Activated naive CD4-positive, alpha-beta T cell treated with Interleukin-2 at 50 U/mL for 16 hours (primary cell): ENCODE results near the gene CD200R1L.

Experiments
- DNase-seq: peaks from one replicate; pipeline ENCODE4 v3.0.0-alpha.2; 2020

The CD200R1L gene

GRCh38 chr3:112817797-112818196, 28.9 kb downstream of the CD200R1L start:
- no peak for DNase-seq

- DNase-seq, result no peak
Measured at GRCh38 chr3:112817271-112817670, 29.4 kb downstream of the CD200R1L start.

GRCh38 chr3:112815981-112816380, 30.7 kb downstream of the CD200R1L start:
- no peak for DNase-seq

- DNase-seq, result no peak
Measured at GRCh38 chr3:112814266-112814665, 32.4 kb downstream of the CD200R1L start.

GRCh38 chr3:112813723-112814171, 32.9 kb downstream of the CD200R1L start:
- DNase-seq, result no peak

- no peak for DNase-seq
Measured at GRCh38 chr3:112813016-112813415, 33.6 kb downstream of the CD200R1L start.

- DNase-seq, result no peak
Measured at GRCh38 chr3:112811917-112812660, 34.6 kb downstream of the CD200R1L start.

GRCh38 chr3:112811131-112811884, 35.4 kb downstream of the CD200R1L start:
- no peak for DNase-seq

- DNase-seq, result no peak
Measured at GRCh38 chr3:112810561-112810960, 36.1 kb downstream of the CD200R1L start.

- no peak for DNase-seq
Measured at GRCh38 chr3:112808136-112808535, 38.5 kb downstream of the CD200R1L start.

- DNase-seq, result no peak
Measured at GRCh38 chr3:112807685-112808084, 39.0 kb downstream of the CD200R1L start.

- DNase-seq, result no peak
Measured at GRCh38 chr3:112806903-112807302, 39.8 kb downstream of the CD200R1L start.

GRCh38 chr3:112805126-112805525, 41.5 kb downstream of the CD200R1L start:
- no peak for DNase-seq

GRCh38 chr3:112804021-112804420, 42.6 kb downstream of the CD200R1L start:
- no peak for DNase-seq

- DNase-seq, result no peak
Measured at GRCh38 chr3:112803467-112803866, 43.2 kb downstream of the CD200R1L start.

GRCh38 chr3:112802338-112802737, 44.3 kb downstream of the CD200R1L start:
- no peak for DNase-seq

- DNase-seq, result no peak
Measured at GRCh38 chr3:112799946-112800345, 46.7 kb downstream of the CD200R1L start.

GRCh38 chr3:112794622-112795172, 52.0 kb downstream of the CD200R1L start:
- no peak for DNase-seq

- no peak for DNase-seq
Measured at GRCh38 chr3:112793326-112794081, 53.2 kb downstream of the CD200R1L start.

GRCh38 chr3:112791736-112792135, 54.9 kb downstream of the CD200R1L start:
- no peak for DNase-seq

GRCh38 chr3:112789787-112790186, 56.9 kb downstream of the CD200R1L start:
- DNase-seq, result no peak

- DNase-seq, result no peak
Measured at GRCh38 chr3:112786881-112787579, 59.6 kb downstream of the CD200R1L start.
